H1 (cell line): ENCODE results near the gene PIK3R6. TPM values are rescaled to one million over a fixed set of nuclear protein-coding genes. Genes with fewer than 3 reads are reported as not detected.
A peak's percentile ranks its signal among the peaks of the same experiment; 100 is the strongest.

Experiments used
- CTCF ChIA-PET: fragments of 300-600 bp; sonication (Branson Sonifier 250); formaldehyde crosslinking; loops from one replicate; lab custom pipeline; 2021; ENCODE audit not compliant: partially characterized antibody; lab: Charles Lee
- POLR2A ChIA-PET: fragments of 300-600 bp; sonication (Branson Sonifier 250); formaldehyde crosslinking; loops from one replicate; lab custom pipeline; 2021; ENCODE audit warnings: inconsistent platforms; ENCODE audit not compliant: partially characterized antibody; lab: Charles Lee
- DNase-seq, 2 experiments: peaks; one replicate each; pipeline versions ENCODE4 v3.0.0 to v3.0.0-alpha.2; 2010 to 2022; ENCODE audit warnings: low spot score in 2 of 2, low read depth in 1 of 2, mixed read lengths in 1 of 2
- FAIRE-seq: peaks from 2 replicates; lab custom pipeline; 2011; peaks lifted over from hg19 to GRCh38; lab: Jason Lieb, UNC
- H2AFZ ChIP-seq: 2 replicates; pipeline ENCODE4 v1.8.1; 2012; ENCODE audit warnings: low read length, inconsistent platforms
- H2AK5ac ChIP-seq: 2 replicates; pipeline ENCODE4 v1.6.1; 2013; ENCODE audit warnings: low read depth, low read length
- H2BK120ac ChIP-seq: replicated peaks from 2 replicates; pipeline ENCODE3; 2013; ENCODE audit warnings: low read depth, low read length, inconsistent platforms
- H2BK12ac ChIP-seq: 2 replicates; pipeline ENCODE4 v1.6.1; 2013; ENCODE audit warnings: low read depth, low read length
- H2BK15ac ChIP-seq: 2 replicates; pipeline ENCODE4 v1.6.1; 2013; ENCODE audit warnings: low read length
- H2BK20ac ChIP-seq: 2 replicates; pipeline ENCODE4 v1.6.1; 2013; ENCODE audit warnings: low read length
- H2BK5ac ChIP-seq: 2 replicates; pipeline ENCODE4 v1.6.1; 2013; ENCODE audit warnings: low read depth, low read length
- H3K14ac ChIP-seq: 2 replicates; pipeline ENCODE4 v1.6.1; 2013; ENCODE audit warnings: inconsistent platforms; ENCODE audit not compliant: insufficient read length
- H3K18ac ChIP-seq: 2 replicates; pipeline ENCODE4 v1.6.1; 2013; ENCODE audit warnings: low read length; ENCODE audit errors: extremely low read depth
- H3K23ac ChIP-seq: 2 replicates; pipeline ENCODE4 v1.6.1; 2013; ENCODE audit warnings: inconsistent platforms; ENCODE audit not compliant: insufficient read length
- H3K23me2 ChIP-seq: 2 replicates; pipeline ENCODE4 v1.6.1; 2013; ENCODE audit warnings: low read depth, low read length
- H3K27ac ChIP-seq: 2 replicates; pipeline ENCODE4 v1.6.1; 2011; ENCODE audit warnings: low read depth, low read length, inconsistent platforms
- H3K27me3 ChIP-seq, 4 experiments: replicated peaks in 1 of 4; 1 replicate in 1 of 4; 2 replicates in 3 of 4; pipeline versions ENCODE4 v1.6.1 to v1.8.1; 2011 to 2013; ENCODE audit warnings: low read length in 3 of 4, mild to moderate bottlenecking in 3 of 4, inconsistent platforms in 2 of 4, mixed read lengths in 2 of 4, moderate library complexity in 1 of 4; ENCODE audit not compliant: control insufficient read depth in 3 of 4, insufficient read depth in 3 of 4; ENCODE audit errors: extremely low read depth in 1 of 4
- H3K36me3 ChIP-seq, 4 experiments: 2 replicates each; pipeline versions ENCODE4 v1.6.1 to v1.8.1; 2011 to 2013; ENCODE audit warnings: mild to moderate bottlenecking in 4 of 4, low read length in 3 of 4, moderate library complexity in 2 of 4, control low read depth in 1 of 4, inconsistent platforms in 1 of 4; ENCODE audit not compliant: insufficient read depth in 4 of 4, control insufficient read depth in 2 of 4
- H3K4ac ChIP-seq: replicated peaks from 2 replicates; pipeline ENCODE3; 2013; ENCODE audit warnings: low read length, low read depth, mixed read lengths, inconsistent platforms; ENCODE audit not compliant: insufficient read length
- H3K4me1 ChIP-seq, 4 experiments: replicated peaks in 1 of 4; 1 replicate in 1 of 4; 2 replicates in 3 of 4; pipeline versions ENCODE4 v1.6.1 to v1.8.1; 2011 to 2013; ENCODE audit warnings: low read length in 3 of 4, inconsistent platforms in 2 of 4, mixed read lengths in 1 of 4; ENCODE audit not compliant: insufficient read depth in 4 of 4, control insufficient read depth in 3 of 4
- H3K4me2 ChIP-seq, 2 experiments: 2 replicates each; pipeline versions ENCODE4 v1.6.1 to v1.8.1; 2011 to 2013; ENCODE audit warnings: low read depth in 2 of 2, low read length in 2 of 2, control low read depth in 1 of 2, inconsistent platforms in 1 of 2, mild to moderate bottlenecking in 1 of 2; ENCODE audit not compliant: insufficient read depth in 1 of 2
- H3K4me3 ChIP-seq, 4 experiments: fragments of 200-600, 300-600 bp in 1 of 4; sonication (generic), shearing (Covaris generic), sonication (Bioruptor Twin) in 1 of 4; 2 replicates each; pipeline versions ENCODE4 v1.5.1 to v1.8.1; 2011 to 2016; ENCODE audit warnings: low read length in 4 of 4, low read depth in 3 of 4, control low read depth in 2 of 4, inconsistent platforms in 2 of 4, mild to moderate bottlenecking in 2 of 4, mixed read lengths in 1 of 4, moderate library complexity in 1 of 4; ENCODE audit not compliant: insufficient read depth in 2 of 4; ENCODE audit errors: extremely low read depth in 1 of 4
- H3K56ac ChIP-seq: replicated peaks from 2 replicates; pipeline ENCODE3; 2013; ENCODE audit warnings: low read depth, mild to moderate bottlenecking, mixed read lengths, low read length, inconsistent platforms; ENCODE audit not compliant: insufficient read length
- H3K79me1 ChIP-seq: 2 replicates; pipeline ENCODE4 v1.6.1; 2013; ENCODE audit warnings: low read depth, low read length, control low read depth
- H3K79me2 ChIP-seq, 2 experiments: 2 replicates each; pipeline versions ENCODE4 v1.6.1 to v1.8.1; 2012 to 2013; ENCODE audit warnings: low read length in 2 of 2, mild to moderate bottlenecking in 2 of 2, inconsistent platforms in 1 of 2; ENCODE audit not compliant: insufficient read depth in 2 of 2, control insufficient read depth in 1 of 2
- H3K9ac ChIP-seq, 4 experiments: replicated peaks in 1 of 4; 1 replicate in 1 of 4; 2 replicates in 3 of 4; pipeline versions ENCODE4 v1.6.1 to v1.8.1; 2011 to 2013; ENCODE audit warnings: low read depth in 3 of 4, low read length in 3 of 4, control low read depth in 2 of 4, mild to moderate bottlenecking in 2 of 4, moderate library complexity in 2 of 4, inconsistent platforms in 1 of 4; ENCODE audit errors: extremely low read depth in 1 of 4
- H3K9me3 ChIP-seq, 2 experiments: 2 replicates each; pipeline versions ENCODE4 v1.6.1 to v1.8.1; 2012 to 2013; ENCODE audit warnings: mild to moderate bottlenecking in 2 of 2, moderate library complexity in 2 of 2, control low read depth in 1 of 2, inconsistent platforms in 1 of 2, low read depth in 1 of 2, low read length in 1 of 2, mixed read lengths in 1 of 2; ENCODE audit not compliant: insufficient read depth in 2 of 2
- H4K20me1 ChIP-seq, 2 experiments: replicated peaks in 1 of 2; 2 replicates each; pipeline versions ENCODE3 to v1.8.1; 2011 to 2013; ENCODE audit warnings: inconsistent platforms in 2 of 2, low read length in 2 of 2, mild to moderate bottlenecking in 1 of 2; ENCODE audit not compliant: insufficient read depth in 2 of 2, control insufficient read depth in 1 of 2
- H4K5ac ChIP-seq: 2 replicates; pipeline ENCODE4 v1.6.1; 2013; ENCODE audit warnings: low read length, low read depth, mixed read lengths, inconsistent platforms; ENCODE audit not compliant: insufficient read length
- H4K8ac ChIP-seq: 2 replicates; pipeline ENCODE4 v1.8.0; 2013; ENCODE audit warnings: mild to moderate bottlenecking, moderate library complexity, low read length, inconsistent platforms; ENCODE audit not compliant: insufficient read depth; ENCODE audit errors: extremely low read depth
- H4K91ac ChIP-seq: replicated peaks from 2 replicates; pipeline ENCODE3; 2013; ENCODE audit warnings: low read length, mixed read lengths, inconsistent platforms; ENCODE audit not compliant: insufficient read length
- CHD1 ChIP-seq: IDR thresholded peaks from 2 replicates; pipeline ENCODE4 v1.6.1; 2012; ENCODE audit warnings: low read depth, low read length, improper control_type of control experiment
- EGR1 ChIP-seq: IDR thresholded peaks from 2 replicates; pipeline ENCODE4 v1.6.1; 2011; ENCODE audit warnings: low read depth, low read length, borderline replicate concordance
- EP300 ChIP-seq, 2 experiments: IDR thresholded peaks; 1 replicate in 1 of 2; 2 replicates in 1 of 2; pipeline ENCODE4 v1.6.1; 2011 to 2012; ENCODE audit warnings: low read depth in 2 of 2, low read length in 2 of 2, mild to moderate bottlenecking in 2 of 2, borderline replicate concordance in 1 of 2, inconsistent platforms in 1 of 2, moderate library complexity in 1 of 2
- HDAC2 ChIP-seq, 2 experiments: fragments of 300-600 bp in 1 of 2; sonication (generic) in 1 of 2; IDR thresholded peaks; 2 replicates each; pipeline ENCODE4 v1.6.1; 2011 to 2012; ENCODE audit warnings: low read depth in 2 of 2, low read length in 2 of 2, mild to moderate bottlenecking in 2 of 2, moderate library complexity in 2 of 2, borderline replicate concordance in 1 of 2, inconsistent platforms in 1 of 2
- JUN ChIP-seq: IDR thresholded peaks from 2 replicates; pipeline ENCODE4 v1.6.1; 2011; ENCODE audit warnings: low read depth, mild to moderate bottlenecking, improper control_type of control experiment, low read length
- POLR2A ChIP-seq, 2 experiments: IDR thresholded peaks; 1 replicate in 1 of 2; 2 replicates in 1 of 2; pipeline ENCODE4 v1.6.1; 2011; ENCODE audit warnings: low read depth in 2 of 2, low read length in 2 of 2, mild to moderate bottlenecking in 2 of 2; ENCODE audit errors: control extremely low read depth in 1 of 2
- RAD21 ChIP-seq, 2 experiments: IDR thresholded peaks in 1 of 2; conservative IDR thresholded peaks in 1 of 2; 2 replicates each; pipeline ENCODE4 v1.6.1; 2011; ENCODE audit warnings: low read depth in 2 of 2, low read length in 2 of 2, improper control_type of control experiment in 1 of 2, inconsistent platforms in 1 of 2, mild to moderate bottlenecking in 1 of 2, moderate library complexity in 1 of 2
- RBBP5 ChIP-seq: IDR thresholded peaks from 2 replicates; pipeline ENCODE4 v1.7.1; 2012; ENCODE audit warnings: low read depth, mild to moderate bottlenecking, inconsistent platforms, low read length, moderate library complexity, borderline replicate concordance
- SIRT6 ChIP-seq: IDR thresholded peaks from one replicate; pipeline ENCODE4 v1.7.1; 2012; ENCODE audit warnings: low read length, inconsistent platforms
- SRF ChIP-seq: IDR thresholded peaks from 2 replicates; pipeline ENCODE4 v1.6.1; 2011; ENCODE audit warnings: mild to moderate bottlenecking, low read depth, low read length, moderate library complexity
- SUZ12 ChIP-seq: fragments of 200-600 bp; sonication (generic); IDR thresholded peaks from 2 replicates; pipeline ENCODE4 v1.6.1; 2012; ENCODE audit warnings: mild to moderate bottlenecking, inconsistent platforms, low read length, moderate library complexity, mixed read lengths
- WGBS, 2 experiments: shearing (Covaris generic) in 1 of 2; methylation state at CpG; one replicate each; pipeline versions ENCODE4 v1.1.6 to v1.1.7; 2013 to 2015; ENCODE audit warnings: low lambda C conversion rate in 2 of 2, mixed read lengths in 2 of 2, inconsistent platforms in 1 of 2, low coverage in 1 of 2, missing lambda C conversion rate in 1 of 2; ENCODE audit not compliant: insufficient replicate concordance in 2 of 2, insufficient coverage in 1 of 2, insufficient read length in 1 of 2; ENCODE audit errors: extremely low coverage in 1 of 2, missing lambda C conversion rate in 1 of 2; 5-methylcytosine and 5-hydroxymethylcytosine counted together
- polyA plus RNA-seq, 7 experiments: library from polyadenylated mRNA; depleted of rRNA in 3 of 7; stranded (reverse) in 5 of 7; unstranded in 2 of 7; fragments of >200 nt in 5 of 7; fragments of 200-250 nt in 2 of 7; gene quantifications; 1 replicate in 5 of 7; 2 replicates in 1 of 7; 4 replicates in 1 of 7; pipeline versions ENCODE4 v1.2.1 to v1.2.3, GENCODE V29; 2011 to 2013; ENCODE audit warnings: missing spikeins in 2 of 7, mixed read lengths in 2 of 7
- total RNA-seq: library from RNA; stranded (reverse); fragmentation: NEBNext Ultra II Directional; extraction: Animal tissue kit (Norgen Biotek cat#: 25700); gene quantifications from 2 replicates; pipeline ENCODE4 v1.2.1, GENCODE V29; 2021
- TF ChIP-seq, protein P1 (sequence below): IDR thresholded peaks from 2 replicates; pipeline ENCODE4 v1.6.1; 2011; ENCODE audit warnings: low read length, improper control_type of control experiment

Gene PIK3R6
- total and polyA plus RNA-seq, 2 of the 8 experiments (the other 6 are each of a cell fraction or from before 2014, with no cell fraction given) = 0.24 to 1.2 TPM

DNA sequence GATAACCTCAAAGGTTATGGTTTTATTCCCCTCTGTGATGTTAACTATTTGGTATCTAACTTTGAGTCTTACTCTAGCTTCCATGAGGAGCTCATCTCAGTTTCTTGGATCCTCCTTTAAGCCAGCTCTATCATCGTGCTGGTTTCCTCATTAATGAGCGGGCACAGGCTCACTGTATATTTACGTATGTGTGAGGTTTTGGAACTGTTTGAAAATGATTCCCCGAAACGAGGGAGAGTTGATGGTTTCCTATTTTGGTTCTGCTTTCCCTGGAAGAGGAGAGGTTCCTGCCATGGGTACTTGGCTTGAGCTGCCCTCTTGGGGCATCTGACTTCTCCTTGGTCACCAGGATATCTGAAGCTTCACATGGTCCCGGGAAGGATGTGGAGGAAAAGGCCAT, 32.7 kb upstream of the PIK3R6 start:
- no peaks in the 10 kb centered on the region for H3K27me3 ChIP-seq
- H2BK15ac ChIP-seq = no peak overlapping the region
- POLR2A ChIA-PET = interaction anchor here (0.9 to 2.1 kb wide), 2 partner anchors 12 to 601 kb away, joined by 3 to 5 read pairs; no protein-coding TSS in a partner anchor
- peak overlapping the region; percentile 30 to 47; a peak in 2 of 4 replicates for H3K4me2 ChIP-seq
- H3K79me1 ChIP-seq = no peaks in the 10 kb centered on the region
- H2BK12ac ChIP-seq = no peak overlapping the region
- H2BK5ac ChIP-seq = peak overlapping the region; percentile 78; the same call in 1 of the 2 replicates
- CTCF ChIA-PET = interaction anchor here (0.6 to 6.1 kb wide), 8 partner anchors 11 to 480 kb away, joined by 3 to 72 read pairs (median 3); no protein-coding TSS in a partner anchor
- H3K4me1 ChIP-seq = peaks cover 0 to 10% (median 5%) of the 10 kb centered on the region in 4 experiments; a peak in 5 of 7 replicates
- FAIRE-seq = no peak
- H3K14ac ChIP-seq = peak overlapping the region; percentile 80
- H3K9ac ChIP-seq = no peak overlapping the region
- H2BK120ac ChIP-seq = no peak overlapping the region
- WGBS, 2 experiments = 87% methylated on average over 6 of the region's 6 CpGs; no CpG with 5 or more reads in 1 of the 2 experiments
- H4K5ac ChIP-seq = no peak overlapping the region
- no peak overlapping the region for H3K27ac ChIP-seq
- H3K4ac ChIP-seq = no peak overlapping the region
- H3K79me2 ChIP-seq = no peaks in the 10 kb centered on the region
- no peak for DNase-seq
- H3K36me3 ChIP-seq = no peaks in the 10 kb centered on the region
- peak overlapping the region; percentile 48; the same call in 1 of the 2 replicates for H3K18ac ChIP-seq
- H4K8ac ChIP-seq = no peak overlapping the region
- no peaks in the 10 kb centered on the region for H3K9me3 ChIP-seq
- H4K91ac ChIP-seq = peak overlapping the region; percentile 22
- no peaks in the 10 kb centered on the region for H4K20me1 ChIP-seq
- H3K23ac ChIP-seq = no peak overlapping the region
- no peaks in the 10 kb centered on the region; the same call in 1 of the 2 replicates for H3K23me2 ChIP-seq
- H3K4me3 ChIP-seq = peak overlapping the region in 1 of 4 experiments; percentile 34; a peak in 1 of 8 replicates
- H2AFZ ChIP-seq = peak overlapping the region; percentile 60; the same call in 1 of the 2 replicates
- H3K56ac ChIP-seq = no peak overlapping the region
- H2AK5ac ChIP-seq = no peak overlapping the region
- H2BK20ac ChIP-seq = no peak overlapping the region
- no peak for TF ChIP-seq EP300 (IDR thresholded peaks at IDR 0.05; ENCODE audit: borderline replicate concordance in 1 of 2, low read depth in 2 of 2, low read length in 2 of 2)
- TF ChIP-seq, protein P1, sequence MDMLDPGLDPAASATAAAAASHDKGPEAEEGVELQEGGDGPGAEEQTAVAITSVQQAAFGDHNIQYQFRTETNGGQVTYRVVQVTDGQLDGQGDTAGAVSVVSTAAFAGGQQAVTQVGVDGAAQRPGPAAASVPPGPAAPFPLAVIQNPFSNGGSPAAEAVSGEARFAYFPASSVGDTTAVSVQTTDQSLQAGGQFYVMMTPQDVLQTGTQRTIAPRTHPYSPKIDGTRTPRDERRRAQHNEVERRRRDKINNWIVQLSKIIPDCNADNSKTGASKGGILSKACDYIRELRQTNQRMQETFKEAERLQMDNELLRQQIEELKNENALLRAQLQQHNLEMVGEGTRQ = no peak
- TF ChIP-seq RBBP5 = no peak
- TF ChIP-seq CHD1 = no peak
- TF ChIP-seq EGR1 = no peak
- TF ChIP-seq SUZ12 = no peak
- no peak for TF ChIP-seq RAD21 (IDR thresholded peaks at IDR 0.05 in 1 of 2, conservative IDR thresholded peaks at IDR 0.05 in 1 of 2; ENCODE audit: low read depth in 2 of 2, low read length in 2 of 2)
- TF ChIP-seq JUN = no peak
- TF ChIP-seq POLR2A (IDR thresholded peaks at IDR 0.05; ENCODE audit: control extremely low read depth in 1 of 2, low read depth in 2 of 2, low read length in 2 of 2) = no peak
- TF ChIP-seq SIRT6 = no peak
- no peak for TF ChIP-seq SRF
- no peak for TF ChIP-seq HDAC2 (IDR thresholded peaks at IDR 0.05; ENCODE audit: borderline replicate concordance in 1 of 2, low read depth in 2 of 2, low read length in 2 of 2)
